Coronary artery (tissue), 2 donors: ENCODE results near the gene HMSD.
A peak's percentile ranks its signal among the peaks of the same experiment; 100 is the strongest.
"Not testable (repeated sequence)": the region's sequence is repeated elsewhere in the genome, so short reads cannot be mapped to it uniquely, and the experiment has no call there.

Source experiments
- DNase-seq: peaks from one replicate; pipeline ENCODE4 v3.0.0-alpha.2; 2017; ENCODE audit warnings: low spot score
- H3K27ac ChIP-seq, 2 donors: fragments of 200-600 bp; sonication (generic); one replicate each; pipeline ENCODE4 v1.5.1; 2016 to 2019
- H3K4me3 ChIP-seq: fragments of 200-600 bp; sonication (generic); 2 replicates; pipeline ENCODE4 v1.5.1; 2016; ENCODE audit warnings: mild to moderate bottlenecking, moderate library complexity
- CTCF ChIP-seq: fragments of 200-600 bp; sonication (generic); IDR thresholded peaks from one replicate; pipeline ENCODE4 v1.5.1; 2019; ENCODE audit warnings: antibody characterized with exemption

Gene HMSD

GRCh38 chr18:63936156-63936931, 12.8 kb upstream of the HMSD start:
- DNase-seq: peak; percentile 79
- Histone ChIP-seq H3K27ac (no peak overlapping the region), H3K4me3 (peak overlapping the region; percentile 77)
- peak; percentile 59 for TF ChIP-seq CTCF

- H3K4me3 ChIP-seq: peak overlapping the region; percentile 77
- no peak overlapping the region for H3K27ac ChIP-seq
- no peak for TF ChIP-seq CTCF
- DNase-seq: no peak
These were observed 12.1 kb upstream of the HMSD start for GRCh38 chr18:63936932-63937393.

DNA sequence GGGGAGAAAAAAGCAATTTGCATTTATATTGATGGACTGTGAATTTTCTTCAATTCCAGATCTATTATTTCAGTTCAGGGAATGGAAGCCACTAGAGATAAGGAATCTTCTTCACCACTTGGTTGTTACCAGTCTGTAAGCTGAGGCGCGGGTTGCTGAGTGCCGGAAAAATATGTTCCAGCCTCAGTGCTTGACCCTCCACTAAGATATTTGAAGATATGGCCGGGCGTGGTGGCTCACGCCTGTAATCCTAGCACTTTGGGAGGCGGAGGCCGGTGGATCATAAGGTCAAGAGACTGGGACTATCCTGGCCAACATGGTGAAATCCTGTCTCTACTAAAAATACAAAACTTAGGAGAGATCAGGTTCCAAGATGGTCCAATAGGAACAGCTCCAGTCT, 9.1 kb upstream of the HMSD start:
- no peak for TF ChIP-seq CTCF
- H3K27ac ChIP-seq: no peak overlapping the region
- no peak overlapping the region for H3K4me3 ChIP-seq
- DNase-seq: no peak

DNA sequence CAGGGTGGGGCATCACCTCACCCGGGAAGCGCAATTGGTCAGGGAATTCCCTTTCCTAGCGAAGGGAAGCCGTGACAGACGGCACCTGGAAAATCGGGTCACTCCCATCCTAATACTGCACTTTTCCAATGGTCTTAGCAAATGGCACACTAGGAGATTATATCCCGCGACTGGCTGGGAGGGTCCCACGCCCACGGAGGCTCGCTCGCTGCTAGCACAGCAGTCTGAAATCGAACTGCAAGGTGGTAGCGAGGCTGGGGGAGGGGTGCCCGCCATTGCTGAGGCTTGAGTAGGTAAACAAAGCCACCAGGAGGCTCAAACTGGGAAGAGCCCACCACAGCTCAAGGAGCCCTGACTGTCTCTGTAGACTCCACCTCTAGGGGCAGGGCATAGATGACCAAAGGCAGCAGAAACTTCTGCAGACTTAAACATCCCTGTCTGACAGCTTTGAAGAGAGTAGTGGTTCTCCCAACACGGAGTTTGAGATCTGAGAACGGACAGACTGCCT, 8.5 kb upstream of the HMSD start:
- H3K4me3 ChIP-seq, DNase-seq, H3K27ac ChIP-seq: not testable (repeated sequence)

DNA sequence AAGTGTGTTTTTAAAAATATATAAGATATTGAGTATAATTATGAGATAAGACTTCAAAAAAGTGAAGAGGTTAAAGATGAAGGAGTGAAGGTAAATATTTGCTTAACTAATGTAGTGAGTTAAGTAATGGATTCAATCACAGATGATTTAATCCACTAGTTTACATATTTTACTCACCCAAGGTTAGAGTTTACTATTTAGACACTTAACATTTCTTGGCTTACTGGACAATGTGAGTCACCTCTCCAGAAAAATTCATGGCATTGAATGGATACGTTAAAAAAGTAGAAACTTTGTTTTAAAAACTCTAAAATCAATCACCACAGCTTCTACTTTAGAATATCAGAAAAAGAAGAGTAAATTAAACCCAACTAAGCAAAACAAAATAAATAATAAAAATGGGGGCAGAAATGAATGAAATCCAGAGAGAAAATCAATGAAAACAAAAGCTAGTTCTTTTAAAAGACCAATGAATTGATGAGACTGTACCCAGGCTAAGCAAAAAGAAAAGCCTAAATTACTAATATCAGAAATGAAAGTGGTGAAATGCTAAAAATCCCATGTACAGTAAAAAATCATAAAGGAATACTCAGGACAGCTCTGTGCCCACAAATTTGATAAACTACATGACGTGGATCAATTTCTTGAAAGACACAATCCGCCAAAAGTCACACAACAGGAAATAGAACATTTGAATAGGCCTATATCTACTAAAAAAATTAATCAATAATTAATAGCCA, 1.9 kb upstream of the HMSD start:
- H3K4me3 ChIP-seq: no peak overlapping the region
- no peak for TF ChIP-seq CTCF
- no peak overlapping the region for H3K27ac ChIP-seq
- DNase-seq: no peak

- TF ChIP-seq CTCF: no peak
- Histone ChIP-seq H3K4me3 (no peak overlapping the region), H3K27ac (no peak overlapping the region)
- DNase-seq: no peak
These were observed 2.2 kb downstream of the HMSD start for GRCh38 chr18:63951302-63951705.

GRCh38 chr18:63953811-63954210, 4.7 kb downstream of the HMSD start:
- no peak for DNase-seq
- Histone ChIP-seq H3K4me3 (no peak overlapping the region), H3K27ac (no peak overlapping the region)
- no peak for TF ChIP-seq CTCF
